Body of pancreas (tissue), 4 donors: ENCODE results near the gene DST. TPM values are rescaled to one million over a fixed set of nuclear protein-coding genes. Genes with fewer than 3 reads are reported as not detected.

Experiments
- ATAC-seq: fragments of 150-250 bp; one replicate; pipeline ENCODE4 v1.9.1; 2016
- DNase-seq, 4 donors: peaks; one replicate each; pipeline ENCODE4 v3.0.0-alpha.2; 2019
- H3K27ac ChIP-seq, 4 donors: fragments of 200-600 bp; sonication (generic); 1 replicate in 3 of 4; 2 replicates in 1 of 4; pipeline versions ENCODE4 v1.5.1 to v1.6.1; 2016 to 2019; ENCODE audit warnings: mild to moderate bottlenecking in 1 of 4, mixed read lengths in 1 of 4, moderate library complexity in 1 of 4
- H3K27me3 ChIP-seq, 2 donors: fragments of 200-600 bp; sonication (generic); one replicate each; pipeline ENCODE4 v1.6.0; 2016; ENCODE audit warnings: mild to moderate bottlenecking in 1 of 2
- H3K36me3 ChIP-seq, 2 donors: fragments of 200-600 bp; sonication (generic); replicated peaks in 1 of 2; 2 replicates each; pipeline ENCODE4 v1.5.1; 2016; ENCODE audit warnings: low read depth in 2 of 2; ENCODE audit not compliant: insufficient read depth in 1 of 2
- H3K4me1 ChIP-seq: fragments of 200-600 bp; sonication (generic); one replicate; pipeline ENCODE4 v1.6.0; 2016
- H3K4me3 ChIP-seq, 2 donors: fragments of 200-600 bp; sonication (generic); 1 replicate in 1 of 2; 2 replicates in 1 of 2; pipeline ENCODE4 v1.5.1; 2016 to 2019
- H3K9me3 ChIP-seq, 3 donors: fragments of 200-600 bp; sonication (generic); 1 replicate in 2 of 3; 2 replicates in 1 of 3; pipeline ENCODE4 v1.5.1; 2016
- CTCF ChIP-seq, 7 experiments: fragments of 450-650 bp in 4 of 7; fragments of 200-600 bp in 3 of 7; sonication (generic) in 3 of 7; IDR thresholded peaks; one replicate each; pipeline ENCODE4 v1.5.1; 2016 to 2019; ENCODE audit warnings: antibody characterized with exemption in 7 of 7
- POLR2A ChIP-seq, 3 donors: fragments of 450-650 bp; IDR thresholded peaks; one replicate each; pipeline ENCODE4 v1.6.1; 2016; ENCODE audit warnings: antibody characterized with exemption in 3 of 3, mild to moderate bottlenecking in 2 of 3
- WGBS, 2 donors: methylation state at CpG; one replicate each; pipeline ENCODE4 v1.1.5; 2017; 5-methylcytosine and 5-hydroxymethylcytosine counted together
- intact Hi-C: fragments of 100-400 bp; cut with DNase I; formaldehyde crosslinking; loops from one replicate; pipeline ENCODE4 v1.15.1; 2023
- total RNA-seq, 2 donors: library from RNA; depleted of rRNA; stranded (reverse); fragments of >200 nt; gene quantifications; one replicate each; pipeline ENCODE4 v1.1.0, GENCODE V29; 2016

The DST gene
- total RNA-seq, 2 donors from 2014 or later: 105 to 117 TPM

DNA sequence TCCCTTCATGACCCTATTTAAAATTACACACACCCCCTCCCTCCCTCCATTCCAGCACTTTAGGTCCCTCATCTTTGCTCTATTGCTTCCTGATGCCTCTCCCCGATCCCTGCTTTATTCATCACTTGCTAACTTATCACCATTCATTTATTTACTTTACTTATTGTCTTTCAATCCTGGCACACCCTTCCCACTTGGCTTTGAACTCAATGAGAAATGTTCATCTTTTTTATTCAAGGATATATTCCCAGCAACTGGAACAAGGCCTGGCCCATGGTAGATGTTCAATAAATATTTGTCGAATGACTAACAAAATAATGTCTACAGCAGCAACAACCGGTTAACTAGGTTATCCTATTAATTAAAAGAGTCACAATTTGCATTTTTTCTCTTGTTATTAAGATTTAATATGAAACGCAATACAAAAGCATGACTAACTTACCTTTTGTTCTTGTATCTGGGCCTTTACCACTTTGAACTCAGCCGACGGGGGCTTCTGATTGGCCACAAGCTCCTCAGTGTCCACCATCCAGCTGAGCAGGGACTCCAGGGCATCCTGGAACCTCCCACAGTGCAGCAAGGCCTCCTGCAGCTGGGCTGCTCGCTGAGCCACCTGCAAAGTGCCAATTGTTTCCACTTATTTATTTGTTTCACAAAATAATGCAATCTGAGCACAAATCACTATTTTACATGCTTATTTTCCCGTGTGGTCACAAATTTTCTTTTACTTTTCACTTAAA is 107.8 kb downstream of the DST start:
- Histone ChIP-seq H3K4me3 (no peak overlapping the region), H3K9me3 (no peaks in the 10 kb centered on the region), H3K27me3 (no peaks in the 10 kb centered on the region), H3K27ac (no peak overlapping the region), H3K4me1 (peaks cover 52% of the 10 kb centered on the region), H3K36me3 (peaks cover 2 to 4% of the 10 kb centered on the region in 2 donors)
- intact Hi-C loops: no loop called here
- DNase-seq: no peak
- TF ChIP-seq CTCF (IDR thresholded peaks at IDR 0.05) (no peak), POLR2A (IDR thresholded peaks at IDR 0.05) (no peak)
- 83 to 87% methylated on average over 8 of the region's 8 CpGs for WGBS, 2 donors
- ATAC-seq: no peak

- Histone ChIP-seq H3K27ac (peak overlapping the region in 3 of 4 donors; percentile 18 to 53 (median 43)), H3K4me3 (no peak overlapping the region), H3K9me3 (no peaks in the 10 kb centered on the region), H3K4me1 (peaks cover 35% of the 10 kb centered on the region), H3K36me3 (peaks cover 4 to 5% of the 10 kb centered on the region in 2 donors), H3K27me3 (no peaks in the 10 kb centered on the region)
- ATAC-seq (no peak), DNase-seq (no peak)
- TF ChIP-seq CTCF (IDR thresholded peaks at IDR 0.05) (no peak), POLR2A (IDR thresholded peaks at IDR 0.05) (no peak)
- intact Hi-C loops: no loop called here
- WGBS, 2 donors: 29 to 32% methylated on average over 5 of the region's 5 CpGs
These were observed 109.7 kb downstream of the DST start for GRCh38 chr6:56532766-56533551.

- no peaks in the 10 kb centered on the region for H3K9me3 ChIP-seq
- DNase-seq: no peak
- intact Hi-C loops: no loop called here
- TF ChIP-seq POLR2A (IDR thresholded peaks at IDR 0.05) (no peak), CTCF (IDR thresholded peaks at IDR 0.05) (no peak)
- H3K27ac ChIP-seq: peak overlapping the region in 1 of 4 donors; percentile 43
- WGBS, 2 donors: 68 to 76% methylated on average over 5 of the region's 5 CpGs
- ATAC-seq: no peak
- no peak overlapping the region for H3K4me3 ChIP-seq
- H3K27me3 ChIP-seq: no peaks in the 10 kb centered on the region
- peaks cover 26% of the 10 kb centered on the region for H3K4me1 ChIP-seq
- H3K36me3 ChIP-seq: peaks cover 4 to 5% of the 10 kb centered on the region in 2 donors
These were observed 110.7 kb downstream of the DST start for GRCh38 chr6:56531839-56532595.

GRCh38 chr6:56529594-56530191 is 113.0 kb downstream of the DST start:
- WGBS, 2 donors: 90 to 91% methylated on average over 4 of the region's 4 CpGs
- Histone ChIP-seq H3K9me3 (no peaks in the 10 kb centered on the region), H3K4me1 (peaks cover 35% of the 10 kb centered on the region), H3K27me3 (no peaks in the 10 kb centered on the region), H3K27ac (no peak overlapping the region), H3K4me3 (no peak overlapping the region), H3K36me3 (peaks cover 4 to 5% of the 10 kb centered on the region in 2 donors)
- ATAC-seq: no peak
- no peak for TF ChIP-seq CTCF (IDR thresholded peaks at IDR 0.05)
- no peak for TF ChIP-seq POLR2A (IDR thresholded peaks at IDR 0.05)
- intact Hi-C loops: no loop called here
- DNase-seq: no peak
